ENCODE data around the gene ASB4. TPM values are rescaled to one million over a fixed set of nuclear protein-coding genes. Genes with fewer than 3 reads are reported as not detected.

The ASB4 gene
- total RNA-seq, 1 donor from 2014 or later, result not detected

GRCh38 chr7:95526128-95526738, 40.5 kb downstream of the ASB4 start:
- peak; percentile 38 for DNase-seq (ENCODE audit: low read depth)

- DNase-seq (ENCODE audit: low read depth), result peak; percentile 52
Observed at GRCh38 chr7:95527033-95527775, 41.5 kb downstream of the ASB4 start.

DNA sequence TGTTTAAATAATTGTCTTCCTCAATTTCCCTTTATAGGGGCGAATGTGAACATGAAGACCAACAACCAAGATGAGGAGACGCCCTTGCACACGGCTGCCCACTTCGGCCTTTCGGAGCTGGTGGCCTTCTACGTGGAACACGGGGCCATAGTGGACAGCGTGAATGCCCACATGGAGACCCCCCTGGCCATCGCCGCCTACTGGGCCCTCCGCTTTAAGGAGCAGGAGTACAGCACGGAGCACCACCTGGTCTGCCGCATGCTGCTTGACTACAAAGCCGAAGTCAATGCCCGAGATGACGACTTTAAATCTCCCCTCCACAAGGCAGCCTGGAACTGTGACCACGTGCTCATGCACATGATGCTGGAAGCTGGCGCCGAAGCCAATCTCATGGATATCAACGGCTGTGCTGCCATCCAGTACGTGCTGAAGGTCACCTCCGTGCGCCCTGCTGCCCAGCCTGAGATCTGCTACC, 42.1 kb downstream of the ASB4 start:
- DNase-seq (ENCODE audit: low read depth), result no peak

GRCh38 chr7:95529701-95530100, 44.0 kb downstream of the ASB4 start:
- peak; percentile 28 for DNase-seq (ENCODE audit: low read depth)

DNA sequence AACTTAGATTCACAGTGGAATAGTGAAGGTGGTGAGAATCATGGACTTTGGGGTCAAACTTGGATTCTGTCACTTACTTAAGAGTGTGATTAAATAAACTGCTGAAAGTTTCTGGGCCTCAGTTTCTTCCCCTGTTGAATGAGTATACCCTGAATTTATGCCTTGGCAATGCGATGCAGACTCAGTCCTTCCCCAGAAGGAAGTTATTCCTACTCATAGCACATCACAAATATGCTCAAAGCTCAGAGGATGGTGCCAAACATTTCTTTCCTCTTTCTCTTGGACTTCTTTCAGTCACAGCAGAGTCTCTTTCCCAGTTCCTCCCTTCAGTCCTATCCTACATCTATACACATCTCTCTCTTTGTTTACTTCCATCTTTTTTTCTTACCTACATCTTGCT, 45.1 kb downstream of the ASB4 start:
- DNase-seq (ENCODE audit: low read depth), result no peak

- DNase-seq (ENCODE audit: low read depth), result no peak
Observed at GRCh38 chr7:95531605-95532219, 46.0 kb downstream of the ASB4 start.

DNA sequence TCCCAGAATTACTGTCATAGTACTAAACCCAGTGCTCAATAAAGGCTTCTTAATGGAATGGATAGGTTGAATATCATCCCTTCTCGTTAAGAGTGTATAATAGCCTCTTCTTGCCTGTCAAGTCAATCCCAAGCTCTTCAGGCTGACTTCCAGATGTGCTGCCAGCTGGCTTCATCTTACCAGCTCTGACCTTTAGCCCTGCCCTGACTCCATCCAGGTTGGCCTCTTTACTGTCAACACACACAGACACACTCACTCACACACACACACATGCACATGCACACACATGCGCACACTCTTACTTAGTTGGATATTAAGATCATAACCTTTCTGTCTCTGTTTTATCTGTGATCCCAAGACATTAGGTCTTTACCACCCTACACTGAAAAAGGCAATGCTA, 49.1 kb downstream of the ASB4 start:
- no peak for DNase-seq (ENCODE audit: low read depth)

GRCh38 chr7:95535662-95536061, 49.9 kb downstream of the ASB4 start:
- DNase-seq (ENCODE audit: low read depth), result no peak

DNA sequence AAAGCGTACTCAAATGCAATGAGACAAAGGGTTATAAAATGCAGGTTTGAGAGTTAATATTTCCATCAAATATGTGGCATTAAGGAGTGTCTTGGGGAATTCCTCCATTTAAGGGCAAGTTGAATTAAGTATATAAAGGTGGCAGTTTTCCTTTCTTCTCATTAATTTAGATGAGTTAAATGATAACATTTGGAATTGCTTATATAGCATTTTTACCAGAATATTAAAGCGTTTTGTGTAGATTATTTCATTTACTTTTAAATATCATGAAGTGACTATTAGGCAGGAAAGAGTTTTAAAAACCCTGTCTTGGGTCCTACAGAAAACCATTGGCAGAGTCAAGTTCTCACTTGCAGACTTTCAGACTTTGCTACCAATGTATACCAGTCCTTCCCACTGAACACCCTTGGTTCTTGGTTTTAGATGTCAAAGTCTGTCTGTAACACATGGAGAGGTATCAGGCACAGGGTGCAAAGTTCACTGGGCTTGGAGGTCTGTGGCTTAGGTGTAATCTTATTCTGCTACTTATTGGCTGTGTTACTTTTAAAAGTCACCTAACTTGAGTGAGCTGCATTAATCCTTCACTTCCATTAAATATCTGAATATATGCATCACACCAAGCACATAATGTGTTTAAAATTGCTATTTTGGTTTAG, 51.0 kb downstream of the ASB4 start:
- DNase-seq (ENCODE audit: low read depth), result no peak

GRCh38 chr7:95537468-95537867, 51.7 kb downstream of the ASB4 start:
- DNase-seq (ENCODE audit: low read depth), result no peak

DNA sequence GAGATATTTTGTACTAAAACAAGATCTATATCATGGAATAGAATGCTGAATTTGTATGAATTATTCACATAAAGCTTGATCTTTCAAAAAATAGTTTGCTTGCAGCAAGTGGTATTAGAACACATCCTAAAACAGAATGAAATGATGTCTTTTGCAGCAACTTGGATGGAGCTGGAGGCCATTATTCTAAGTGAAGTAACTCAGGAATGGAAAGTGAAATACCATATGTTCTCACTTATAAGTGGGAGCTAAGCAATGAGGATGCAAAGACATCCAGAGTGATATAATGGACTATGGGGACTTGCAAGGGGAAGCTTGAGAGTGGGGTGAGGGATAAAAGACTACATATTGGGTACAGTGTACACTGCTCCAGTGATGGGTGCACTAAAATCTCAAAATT, 53.7 kb downstream of the ASB4 start:
- no peak for DNase-seq (ENCODE audit: low read depth)

DNA sequence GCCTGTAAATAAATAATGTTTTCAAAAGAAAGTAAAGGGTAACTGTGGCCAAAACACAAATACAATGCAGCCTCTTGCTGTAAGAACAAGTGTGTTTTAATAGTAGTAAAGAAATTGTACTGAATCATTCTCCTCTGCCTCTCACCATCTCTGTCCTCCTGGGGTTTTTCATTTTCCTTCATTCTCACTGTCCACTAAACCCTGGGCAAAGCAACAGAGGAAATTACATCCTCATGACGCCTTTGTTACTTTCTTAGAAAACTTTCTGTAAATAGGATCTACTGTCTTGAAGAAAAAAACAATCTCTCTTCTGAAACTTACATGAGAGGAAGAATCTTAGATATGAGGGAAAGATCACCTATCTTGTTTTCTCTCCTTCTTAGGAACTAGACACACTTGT, 54.6 kb downstream of the ASB4 start:
- no peak for DNase-seq (ENCODE audit: low read depth)

- no peak for DNase-seq (ENCODE audit: low read depth)
Observed at GRCh38 chr7:95543312-95543711, 57.6 kb downstream of the ASB4 start.

GRCh38 chr7:95544171-95544570, 58.4 kb downstream of the ASB4 start:
- no peak for DNase-seq (ENCODE audit: low read depth)

GRCh38 chr7:95545007-95545615, 59.4 kb downstream of the ASB4 start:
- peak; percentile 89 for DNase-seq (ENCODE audit: low read depth)

GRCh38 chr7:95545673-95546072, 59.9 kb downstream of the ASB4 start:
- no peak for DNase-seq (ENCODE audit: low read depth)

DNA sequence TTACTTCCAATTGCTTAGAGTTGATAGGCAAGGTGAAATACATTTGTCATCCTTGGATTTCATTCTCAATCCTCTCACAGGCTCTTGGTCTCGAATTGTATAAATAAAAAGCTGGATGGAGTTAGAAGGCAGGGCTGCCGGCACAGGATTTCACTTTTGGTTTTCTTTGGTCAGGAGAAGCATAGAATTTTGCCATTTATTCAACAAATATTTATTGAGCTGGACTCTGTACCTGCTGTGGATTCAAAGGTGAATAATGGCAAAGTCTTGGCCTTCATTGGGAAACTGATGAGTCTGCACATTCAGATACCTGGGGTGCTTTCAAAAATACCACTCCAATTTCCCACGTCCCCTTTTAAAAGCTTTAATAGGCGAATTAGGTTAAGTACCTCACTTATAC, 60.9 kb downstream of the ASB4 start:
- DNase-seq (ENCODE audit: low read depth), result no peak

DNA sequence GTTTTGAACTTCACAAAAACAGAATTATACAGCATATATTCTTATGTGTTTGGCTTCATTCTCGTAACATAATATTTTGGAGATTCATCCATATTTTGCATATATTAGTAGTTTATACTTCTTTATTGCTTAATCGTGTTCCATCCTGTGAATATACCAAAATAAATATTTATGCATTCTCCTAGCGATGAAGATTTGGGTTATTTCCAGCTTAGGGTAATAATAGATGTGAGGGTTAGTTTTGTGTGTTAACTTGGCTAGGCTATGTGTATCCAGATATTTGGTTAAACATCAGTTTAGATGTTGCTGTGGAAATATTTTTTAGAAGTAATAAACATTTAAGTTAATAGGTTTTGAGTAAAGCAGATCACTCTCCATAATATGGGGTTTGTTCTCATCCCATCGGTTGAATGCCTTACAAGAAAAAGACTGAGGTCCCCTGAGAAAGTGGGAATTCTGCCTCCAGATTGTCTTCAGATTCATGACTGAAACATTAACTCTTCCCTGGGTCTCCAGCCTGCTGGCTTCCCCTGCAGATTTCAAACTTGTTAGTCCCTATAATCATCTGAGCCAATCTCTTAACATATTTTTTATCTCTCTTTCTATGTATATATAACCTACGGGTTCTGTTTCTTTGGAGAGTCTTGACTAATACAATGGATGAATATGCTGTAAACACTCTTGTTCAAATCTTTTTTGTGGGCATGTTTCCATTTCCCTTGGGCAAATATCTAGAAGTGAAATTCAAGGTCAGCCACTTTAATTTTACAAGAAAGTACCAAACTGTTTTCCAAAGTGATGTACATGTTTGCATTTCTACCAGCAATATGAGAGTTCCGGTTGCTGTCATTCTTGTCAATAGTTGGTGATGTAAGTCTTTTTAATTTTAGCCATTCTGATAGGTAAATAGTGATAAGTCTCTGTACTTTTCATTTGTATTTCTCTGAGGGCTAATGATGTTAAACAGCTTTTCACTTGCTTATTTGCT, 61.9 kb downstream of the ASB4 start:
- no peak for DNase-seq (ENCODE audit: low read depth)

DNA sequence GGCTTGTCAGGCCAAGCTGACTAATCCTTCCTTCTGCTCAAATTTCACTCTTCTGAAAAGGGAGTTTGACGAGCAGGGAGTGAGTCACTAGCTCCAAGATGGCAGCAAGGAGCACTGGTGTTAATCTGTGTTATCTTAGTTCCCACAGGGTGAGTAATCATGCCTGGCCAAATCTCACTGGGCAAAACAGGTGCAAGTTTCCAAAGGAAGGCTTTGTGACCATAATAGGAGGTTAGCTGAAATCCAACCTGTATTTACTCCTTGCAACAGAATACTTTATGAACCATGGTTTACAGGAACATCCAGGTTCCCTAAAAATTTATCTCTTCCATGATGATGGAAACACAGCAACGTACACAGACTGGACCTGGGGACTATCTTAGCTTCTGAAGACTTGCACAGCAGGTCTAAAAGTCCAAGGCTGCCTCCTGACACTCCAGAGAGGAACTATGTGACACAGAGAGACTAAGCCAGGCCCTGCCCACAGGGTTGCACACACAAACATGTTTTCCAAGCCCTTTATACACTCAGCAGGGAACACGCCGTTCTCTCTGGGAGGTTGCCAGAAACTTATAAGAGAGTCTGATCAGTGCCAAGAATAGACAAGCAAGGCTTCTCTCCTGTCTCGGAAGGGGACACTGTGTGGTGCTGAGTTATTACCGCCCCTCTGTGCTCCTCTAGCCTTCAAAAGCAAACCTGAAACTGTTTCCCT, 64.2 kb downstream of the ASB4 start:
- DNase-seq (ENCODE audit: low read depth), result peak; percentile 98

DNA sequence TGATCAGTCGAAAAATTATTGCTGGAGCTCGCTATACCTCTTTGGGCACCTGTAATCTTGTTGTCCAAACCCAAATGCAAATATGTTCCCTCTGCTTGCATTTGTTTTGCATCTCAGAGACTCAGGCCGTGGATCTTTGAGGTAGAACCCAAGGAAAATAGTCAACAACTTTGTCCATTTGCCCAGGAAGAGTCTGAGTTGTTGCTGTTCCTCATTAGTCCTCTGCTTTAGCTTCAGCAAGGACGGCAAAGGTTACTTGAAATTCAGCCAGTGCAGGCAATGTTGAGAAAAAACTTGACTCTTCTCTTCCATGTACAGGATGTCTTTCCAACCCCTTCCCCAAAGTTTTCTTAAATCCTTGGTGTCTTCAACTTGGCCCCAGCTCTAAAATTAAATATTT, 64.8 kb downstream of the ASB4 start:
- DNase-seq (ENCODE audit: low read depth), result no peak
